Erythroblast (primary cell): ENCODE measurements around the gene ZNF638.

Experiments
- GATA1 ChIP-seq: IDR thresholded peaks from 2 replicates; pipeline ENCODE4 v1.6.1; 2011; ENCODE audit warnings: low read depth, mild to moderate bottlenecking, control low read depth, low read length, moderate library complexity
- POLR2A ChIP-seq: IDR thresholded peaks from 2 replicates; pipeline ENCODE4 v1.6.1; 2011; ENCODE audit warnings: mild to moderate bottlenecking, low read length

DNA sequence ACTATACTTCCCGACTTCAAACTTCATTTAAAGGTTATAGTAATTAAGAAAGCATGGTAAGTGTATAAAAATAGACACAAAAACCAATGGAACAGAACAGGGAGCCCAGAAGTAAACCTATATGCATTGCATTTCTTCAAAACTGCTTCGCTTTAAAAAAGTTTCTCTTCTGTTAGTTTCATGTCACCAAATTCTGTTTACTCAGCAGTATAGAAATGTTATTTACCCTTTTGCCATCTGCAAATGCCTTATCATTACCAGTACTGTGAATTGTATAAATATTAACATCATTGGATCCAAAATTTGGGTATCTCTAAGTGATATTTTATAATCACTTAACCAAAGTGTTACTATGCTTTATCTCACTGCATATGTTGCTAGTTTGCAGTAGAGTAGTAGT, 45.9 kb upstream of the ZNF638 start:
- no peak for TF ChIP-seq POLR2A
- TF ChIP-seq GATA1, result no peak
